NCI-H2081 treated with DMSO at 0.1 percent for 48 hours (cell line): ENCODE data around the gene PPM1D.

Source experiments
- DNase-seq: peaks from one replicate; lab custom pipeline; 2025; lab: John Stamatoyannopoulos, UW

Gene PPM1D

GRCh38 chr17:60618854-60619526 lies 19.0 kb downstream of the PPM1D start:
- DNase-seq: no peak

- DNase-seq: no peak
These were observed 23.0 kb downstream of the PPM1D start for GRCh38 chr17:60622961-60623360.

GRCh38 chr17:60623415-60623814 lies 23.4 kb downstream of the PPM1D start:
- DNase-seq: no peak

GRCh38 chr17:60627124-60627523 lies 27.1 kb downstream of the PPM1D start:
- no peak for DNase-seq

GRCh38 chr17:60628252-60628889 lies 28.4 kb downstream of the PPM1D start:
- no peak for DNase-seq

- DNase-seq: no peak
These were observed 29.1 kb downstream of the PPM1D start for GRCh38 chr17:60629120-60629519.

- no peak for DNase-seq
These were observed 30.4 kb downstream of the PPM1D start for GRCh38 chr17:60630352-60630751.

- DNase-seq: no peak
These were observed 31.1 kb downstream of the PPM1D start for GRCh38 chr17:60631119-60631518.

GRCh38 chr17:60637683-60638082 lies 37.7 kb downstream of the PPM1D start:
- no peak for DNase-seq

GRCh38 chr17:60639019-60639330 lies 39.0 kb downstream of the PPM1D start:
- no peak for DNase-seq

GRCh38 chr17:60640503-60640902 lies 40.5 kb downstream of the PPM1D start:
- DNase-seq: no peak

GRCh38 chr17:60641126-60641525 lies 41.1 kb downstream of the PPM1D start:
- DNase-seq: no peak

- peak; percentile 37 for DNase-seq
These were observed 41.8 kb downstream of the PPM1D start for GRCh38 chr17:60641810-60642220.

- no peak for DNase-seq
These were observed 46.0 kb downstream of the PPM1D start for GRCh38 chr17:60645918-60646523.

- no peak for DNase-seq
These were observed 46.7 kb downstream of the PPM1D start for GRCh38 chr17:60646701-60647100.

- DNase-seq: no peak
These were observed 47.7 kb downstream of the PPM1D start for GRCh38 chr17:60647705-60648104.

GRCh38 chr17:60652454-60653247 lies 52.7 kb downstream of the PPM1D start:
- DNase-seq: no peak

- no peak for DNase-seq
These were observed 53.6 kb downstream of the PPM1D start for GRCh38 chr17:60653569-60653968.

- DNase-seq: no peak
These were observed 56.5 kb downstream of the PPM1D start for GRCh38 chr17:60656499-60656898.

GRCh38 chr17:60659156-60659555 lies 59.2 kb downstream of the PPM1D start:
- DNase-seq: no peak

- no peak for DNase-seq
These were observed 61.5 kb downstream of the PPM1D start for GRCh38 chr17:60661489-60661888.

GRCh38 chr17:60664022-60664421 lies 64.0 kb downstream of the PPM1D start:
- DNase-seq: no peak

- no peak for DNase-seq
These were observed 65.6 kb downstream of the PPM1D start for GRCh38 chr17:60665602-60666001.
